Parathyroid adenoma (tissue), 2 donors: ENCODE results near the gene GAS7.

ENCODE experiments used
- H2AFZ ChIP-seq: fragments of 300-600 bp; sonication (generic); one replicate; pipeline ENCODE4 v1.7.0; 2017; ENCODE audit warnings: antibody characterized with exemption, mild to moderate bottlenecking
- H3K27ac ChIP-seq: fragments of 300-600 bp; sonication (generic); one replicate; pipeline ENCODE4 v1.7.0; 2017
- H3K27me3 ChIP-seq: fragments of 300-600 bp; sonication (generic); one replicate; pipeline ENCODE4 v1.7.0; 2017; ENCODE audit warnings: low read length; ENCODE audit not compliant: control insufficient read depth, insufficient read depth
- H3K36me3 ChIP-seq: fragments of 300-600 bp; sonication (generic); one replicate; pipeline ENCODE4 v1.7.0; 2017; ENCODE audit warnings: low read length; ENCODE audit not compliant: control insufficient read depth, insufficient read depth
- H3K4me1 ChIP-seq: fragments of 300-600 bp; sonication (generic); one replicate; pipeline ENCODE4 v1.7.0; 2017; ENCODE audit warnings: control low read depth
- H3K4me2 ChIP-seq: fragments of 300-600 bp; sonication (generic); one replicate; pipeline ENCODE4 v1.7.0; 2017; ENCODE audit warnings: low read length
- H3K4me3 ChIP-seq: fragments of 300-600 bp; sonication (generic); one replicate; pipeline ENCODE4 v1.7.0; 2017; ENCODE audit warnings: low read depth, low read length
- H3K79me2 ChIP-seq: fragments of 300-600 bp; sonication (generic); one replicate; pipeline ENCODE4 v1.7.0; 2017; ENCODE audit warnings: control low read depth
- H3K9ac ChIP-seq: fragments of 300-600 bp; sonication (generic); one replicate; pipeline ENCODE4 v1.7.0; 2017; ENCODE audit warnings: mild to moderate bottlenecking
- H3K9me3 ChIP-seq: fragments of 300-600 bp; sonication (generic); one replicate; pipeline ENCODE4 v1.7.0; 2017; ENCODE audit warnings: low read length; ENCODE audit not compliant: control insufficient read depth
- CTCF ChIP-seq: fragments of 300-600 bp; sonication (generic); IDR thresholded peaks from one replicate; pipeline ENCODE4 v1.7.0; 2017; ENCODE audit warnings: antibody characterized with exemption, mild to moderate bottlenecking
- donor health status: primary hyperparathyroidism.

GAS7 gene

GRCh38 chr17:10072556-10073425 lies 125.6 kb downstream of the GAS7 start:
- no peaks in the 10 kb centered on the region for H3K79me2 ChIP-seq
- no peak overlapping the region for H3K4me3 ChIP-seq
- no peak overlapping the region for H3K4me2 ChIP-seq
- peaks cover 2% of the 10 kb centered on the region for H3K36me3 ChIP-seq
- no peaks in the 10 kb centered on the region for H3K4me1 ChIP-seq
- H3K9ac ChIP-seq, result no peak overlapping the region
- H3K27ac ChIP-seq, result no peak overlapping the region
- no peak overlapping the region for H2AFZ ChIP-seq
- TF ChIP-seq CTCF, result no peak
- no peaks in the 10 kb centered on the region for H3K27me3 ChIP-seq
- H3K9me3 ChIP-seq, result no peaks in the 10 kb centered on the region

- no peak overlapping the region for H3K9ac ChIP-seq
- no peaks in the 10 kb centered on the region for H3K9me3 ChIP-seq
- TF ChIP-seq CTCF, result no peak
- no peak overlapping the region for H3K4me3 ChIP-seq
- H3K36me3 ChIP-seq, result peaks cover 2% of the 10 kb centered on the region
- H2AFZ ChIP-seq, result no peak overlapping the region
- no peaks in the 10 kb centered on the region for H3K27me3 ChIP-seq
- no peak overlapping the region for H3K4me2 ChIP-seq
- H3K4me1 ChIP-seq, result no peaks in the 10 kb centered on the region
- no peaks in the 10 kb centered on the region for H3K79me2 ChIP-seq
- no peak overlapping the region for H3K27ac ChIP-seq
Measured at GRCh38 chr17:10072086-10072485, 126.3 kb downstream of the GAS7 start.

DNA sequence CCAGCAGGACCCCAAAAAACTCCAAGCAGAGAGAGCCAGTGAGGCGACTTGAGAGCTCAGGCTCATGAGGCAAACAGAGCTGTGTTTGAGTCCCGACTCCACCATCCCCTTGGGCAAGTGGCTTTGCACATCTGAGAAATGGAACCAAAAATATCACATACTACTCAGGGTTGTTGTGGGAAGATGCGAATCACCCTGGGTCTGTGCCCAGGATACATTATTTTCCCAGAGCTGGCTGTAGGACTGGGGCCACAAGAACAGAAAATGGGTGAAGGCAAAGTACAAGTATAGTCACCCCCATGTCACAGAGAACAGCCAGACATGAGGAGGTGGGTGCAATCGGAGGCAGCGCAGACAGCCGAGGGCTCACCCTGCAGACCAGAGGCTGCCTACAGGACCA lies 127.3 kb downstream of the GAS7 start:
- H3K27ac ChIP-seq, result no peak overlapping the region

DNA sequence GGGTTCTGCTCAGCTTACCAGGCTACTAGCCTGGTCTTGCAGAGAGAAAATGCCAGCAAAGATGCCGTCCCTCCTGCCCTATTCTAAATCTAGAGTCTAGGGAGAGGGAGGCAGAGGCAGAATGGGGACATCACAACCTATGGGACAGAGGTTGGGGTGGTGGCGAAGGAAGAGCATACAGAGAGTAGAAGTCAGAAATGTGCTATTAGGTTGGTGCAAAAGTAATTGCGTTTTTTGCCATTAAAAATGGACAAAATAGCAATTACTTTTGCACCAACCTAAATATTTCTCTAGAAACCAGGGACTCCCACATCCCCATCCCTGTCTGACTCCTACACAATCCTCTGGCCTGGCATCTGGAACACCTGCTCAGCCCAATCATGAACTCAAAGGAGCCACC lies 127.7 kb downstream of the GAS7 start:
- Histone ChIP-seq H2AFZ (no peak overlapping the region), H3K9me3 (no peaks in the 10 kb centered on the region), H3K4me3 (no peak overlapping the region), H3K36me3 (peaks cover 2% of the 10 kb centered on the region), H3K79me2 (no peaks in the 10 kb centered on the region), H3K27ac (no peak overlapping the region), H3K9ac (no peak overlapping the region), H3K4me2 (no peak overlapping the region), H3K27me3 (no peaks in the 10 kb centered on the region), H3K4me1 (no peaks in the 10 kb centered on the region)
- no peak for TF ChIP-seq CTCF

More for the DNA sequence above, 127.3 kb downstream of the GAS7 start:
- Histone ChIP-seq H3K27me3 (no peaks in the 10 kb centered on the region), H3K79me2 (no peaks in the 10 kb centered on the region), H3K4me3 (no peak overlapping the region), H3K36me3 (peaks cover 2% of the 10 kb centered on the region), H3K4me1 (no peaks in the 10 kb centered on the region), H3K9ac (no peak overlapping the region), H3K4me2 (no peak overlapping the region), H3K9me3 (no peaks in the 10 kb centered on the region), H2AFZ (no peak overlapping the region)
- TF ChIP-seq CTCF, result no peak

GRCh38 chr17:10069301-10069700 lies 129.1 kb downstream of the GAS7 start:
- Histone ChIP-seq H2AFZ (no peak overlapping the region), H3K4me1 (no peaks in the 10 kb centered on the region), H3K4me3 (no peak overlapping the region), H3K9ac (no peak overlapping the region), H3K27ac (no peak overlapping the region), H3K36me3 (no peaks in the 10 kb centered on the region), H3K9me3 (no peaks in the 10 kb centered on the region), H3K79me2 (no peaks in the 10 kb centered on the region), H3K4me2 (no peak overlapping the region), H3K27me3 (no peaks in the 10 kb centered on the region)
- TF ChIP-seq CTCF, result no peak
